Stimulated activated naive CD4-positive, alpha-beta T cell (primary cell): ENCODE measurements around the gene LHX2.

Source experiments
- DNase-seq, 6 experiments: peaks; one replicate each; lab custom pipeline; 2025; lab: John Stamatoyannopoulos, UW

Gene LHX2

DNA sequence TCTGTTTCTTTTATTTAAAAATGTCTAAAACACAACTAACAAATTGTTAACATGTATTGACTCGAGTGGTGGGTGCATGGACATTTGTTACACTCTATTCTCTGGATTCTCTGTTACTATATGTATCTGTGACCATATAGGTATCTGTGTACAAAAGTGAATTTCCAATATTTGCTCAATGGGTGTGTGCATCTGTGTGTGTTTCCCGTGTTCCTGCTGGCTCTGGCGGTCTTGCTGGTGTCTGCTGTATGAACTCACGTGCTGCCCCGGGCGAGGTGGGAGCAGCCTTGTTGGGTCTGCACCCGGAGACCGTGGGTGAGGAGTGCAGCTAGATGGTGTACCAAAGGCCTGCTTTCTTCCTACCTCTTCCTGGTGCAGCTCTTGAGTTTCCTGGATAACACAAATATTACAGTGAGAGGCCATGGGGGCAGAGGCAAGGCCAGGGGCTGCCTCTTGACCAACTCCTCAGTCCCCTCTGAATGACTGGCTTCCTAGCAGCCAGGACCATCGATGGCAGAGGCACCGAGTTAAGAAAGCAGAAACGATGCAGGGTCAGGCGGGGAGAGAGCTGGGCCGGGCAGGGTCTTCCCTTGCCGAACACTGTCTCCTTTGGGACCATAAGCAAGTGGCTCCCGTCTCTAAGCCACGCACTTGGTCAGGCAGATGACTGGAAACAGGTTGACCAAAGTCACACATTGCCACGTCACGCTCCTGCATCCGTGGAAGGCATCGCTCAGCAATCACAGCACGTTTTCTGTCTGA lies 49.5 kb downstream of the LHX2 start:
- DNase-seq: no peak

GRCh38 chr9:124062172-124062571 lies 50.6 kb downstream of the LHX2 start:
- DNase-seq: no peak

DNA sequence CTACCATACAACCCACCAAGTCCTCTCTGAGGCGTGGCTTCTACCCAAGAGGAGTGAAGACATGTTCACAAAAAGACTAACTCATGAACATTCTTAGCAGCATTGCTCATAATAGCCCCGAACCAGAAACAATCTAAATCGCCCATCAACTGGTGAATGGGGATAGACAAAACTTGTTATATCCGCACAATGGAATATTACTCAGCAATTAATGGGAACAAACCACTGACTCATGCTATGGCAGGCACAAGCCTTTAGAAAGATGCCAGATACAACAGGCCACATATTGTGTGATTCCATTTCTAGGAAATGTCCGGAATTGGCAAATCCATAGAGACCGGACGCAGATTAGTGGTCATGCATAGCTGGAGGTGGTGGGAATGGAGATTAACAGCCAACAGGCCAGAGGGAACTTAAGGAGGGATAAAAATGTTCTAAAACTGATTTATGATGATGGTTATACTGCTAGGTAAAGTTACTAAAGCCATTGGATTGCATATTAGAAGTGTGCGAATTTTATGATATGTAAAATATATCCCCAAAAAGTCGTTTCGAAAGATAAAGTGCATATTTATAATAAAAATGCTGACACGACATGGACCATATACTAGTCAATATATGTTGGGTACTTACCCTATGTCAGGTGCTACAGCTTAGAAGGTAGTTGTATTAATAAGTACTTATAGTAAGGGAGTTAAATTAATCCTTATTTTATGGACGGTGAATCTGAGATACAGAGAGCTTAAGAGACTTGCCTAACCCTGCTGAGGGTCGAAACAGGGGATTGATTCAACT lies 55.4 kb downstream of the LHX2 start:
- DNase-seq: no peak

GRCh38 chr9:124068251-124068650 lies 56.7 kb downstream of the LHX2 start:
- no peak for DNase-seq

GRCh38 chr9:124074746-124075145 lies 63.2 kb downstream of the LHX2 start:
- no peak for DNase-seq

- no peak for DNase-seq
These were observed 64.2 kb downstream of the LHX2 start for GRCh38 chr9:124075761-124076160.

DNA sequence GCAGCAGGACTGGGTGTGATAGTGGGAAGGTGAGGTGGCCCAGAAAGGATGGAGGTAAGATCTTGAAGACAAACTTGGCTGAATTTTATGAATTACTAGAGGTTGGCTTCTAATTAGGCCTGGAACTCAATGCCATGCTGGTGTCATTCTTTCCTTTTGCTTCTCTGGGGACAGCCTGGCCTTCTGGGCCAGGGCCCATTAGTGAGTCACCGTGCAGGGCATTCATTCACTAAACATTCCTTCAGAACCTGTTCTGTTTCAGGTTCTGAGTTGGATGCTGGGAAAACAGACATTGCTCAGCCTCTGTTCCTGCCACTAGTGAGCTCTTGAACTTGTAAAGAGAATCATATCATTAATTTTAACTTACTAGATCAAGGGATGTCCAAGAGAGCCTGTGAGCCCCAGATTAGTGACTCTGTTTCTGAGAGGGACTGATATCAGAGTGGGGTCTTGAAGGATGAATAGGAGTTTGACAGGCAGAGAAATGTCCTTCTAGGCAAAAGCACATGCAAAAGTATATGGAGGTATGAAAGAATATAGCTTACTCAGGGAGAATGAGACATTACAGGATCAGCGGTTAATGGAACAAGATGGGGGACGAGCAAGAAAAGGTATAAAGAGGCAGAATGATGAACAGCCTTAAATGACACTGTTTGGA lies 66.5 kb downstream of the LHX2 start:
- no peak for DNase-seq

DNA sequence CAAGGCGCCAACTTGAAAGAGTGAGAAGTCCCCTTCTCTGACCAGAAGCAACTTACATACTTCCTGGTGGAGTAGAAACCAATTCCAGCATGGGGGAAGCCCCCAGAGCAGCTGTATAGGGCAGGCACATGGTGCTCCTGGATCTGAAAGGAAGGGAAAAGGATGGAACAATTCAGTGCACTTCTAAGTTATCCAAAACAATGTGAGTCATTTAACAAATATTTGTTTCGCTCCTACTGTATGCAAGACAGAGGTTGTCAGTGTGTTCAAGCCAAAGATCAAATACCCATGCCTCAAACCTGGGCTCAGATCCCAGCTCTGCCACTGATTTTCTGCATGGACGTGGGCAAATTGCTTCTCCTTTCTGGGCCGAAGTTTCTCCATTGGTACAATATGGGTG lies 67.1 kb downstream of the LHX2 start:
- DNase-seq: no peak

- DNase-seq: no peak
These were observed 67.8 kb downstream of the LHX2 start for GRCh38 chr9:124079176-124079925.

GRCh38 chr9:124082622-124083021 lies 71.1 kb downstream of the LHX2 start:
- no peak for DNase-seq
